Activated CD4-positive, alpha-beta T cell treated with anti-CD3 and anti-CD28 coated beads, Interleukin-2, amount 50 U/mL, for 24 hours (primary cell): ENCODE data around the gene BBS5.

Experiments used
- DNase-seq, 2 donors: peaks; one replicate each; pipeline ENCODE4 v3.0.0-alpha.2; 2020; ENCODE audit warnings: low read depth in 1 of 2, low spot score in 1 of 2

BBS5 gene

GRCh38 chr2:169540146-169540545 is 60.9 kb downstream of the BBS5 start:
- no peak for DNase-seq

GRCh38 chr2:169542433-169542832 is 63.1 kb downstream of the BBS5 start:
- no peak for DNase-seq

- no peak for DNase-seq
Measured at GRCh38 chr2:169546756-169547155, 67.5 kb downstream of the BBS5 start.
